NCI-H2171 treated with DMSO at 0.1 percent for 48 hours (cell line): ENCODE results near the gene STXBP1.
"Not testable (repeated sequence)": the region's sequence is repeated elsewhere in the genome, so short reads cannot be mapped to it uniquely, and the experiment has no call there.

Experiments
- DNase-seq: peaks from one replicate; lab custom pipeline; 2025; lab: John Stamatoyannopoulos, UW

The STXBP1 gene

GRCh38 chr9:127578627-127578951 lies 33.5 kb upstream of the STXBP1 start:
- DNase-seq = peak; percentile 93

- peak; percentile 96 for DNase-seq
Measured at GRCh38 chr9:127578952-127579853, 32.9 kb upstream of the STXBP1 start.

GRCh38 chr9:127580366-127580765 lies 31.7 kb upstream of the STXBP1 start:
- DNase-seq = no peak

- DNase-seq = peak; percentile 97
Measured at GRCh38 chr9:127580879-127581475, 31.1 kb upstream of the STXBP1 start.

- DNase-seq = not testable (repeated sequence)
Measured at GRCh38 chr9:127584474-127584805, 27.6 kb upstream of the STXBP1 start.

GRCh38 chr9:127585161-127585819 lies 26.8 kb upstream of the STXBP1 start:
- DNase-seq = no peak

- no peak for DNase-seq
Measured at GRCh38 chr9:127586096-127586495, 26.0 kb upstream of the STXBP1 start.

GRCh38 chr9:127586537-127586936 lies 25.5 kb upstream of the STXBP1 start:
- peak; percentile 74 for DNase-seq

GRCh38 chr9:127587966-127588365 lies 24.1 kb upstream of the STXBP1 start:
- no peak for DNase-seq

GRCh38 chr9:127588740-127589506 lies 23.2 kb upstream of the STXBP1 start:
- DNase-seq = peak; percentile 81

GRCh38 chr9:127589955-127590370 lies 22.1 kb upstream of the STXBP1 start:
- DNase-seq = peak; percentile 91

GRCh38 chr9:127595611-127596010 lies 16.5 kb upstream of the STXBP1 start:
- DNase-seq = no peak

GRCh38 chr9:127598839-127599549 lies 13.1 kb upstream of the STXBP1 start:
- peak; percentile 94 for DNase-seq

GRCh38 chr9:127599550-127599891 lies 12.6 kb upstream of the STXBP1 start:
- DNase-seq = peak; percentile 73

GRCh38 chr9:127603226-127603625 lies 8.9 kb upstream of the STXBP1 start:
- no peak for DNase-seq

- no peak for DNase-seq
Measured at GRCh38 chr9:127606043-127606442, 6.0 kb upstream of the STXBP1 start.

GRCh38 chr9:127608104-127608966 lies 3.7 kb upstream of the STXBP1 start:
- DNase-seq = peak; percentile 99

GRCh38 chr9:127611603-127611898 lies 526 bp upstream of the STXBP1 start:
- DNase-seq = no peak

- peak; percentile 64 for DNase-seq
Measured at GRCh38 chr9:127612939-127613582, 984 bp downstream of the STXBP1 start.

- no peak for DNase-seq
Measured at GRCh38 chr9:127613583-127613954, 1.5 kb downstream of the STXBP1 start.

GRCh38 chr9:127614961-127615360 lies 2.9 kb downstream of the STXBP1 start:
- no peak for DNase-seq
